Measurements from ENCODE around the gene B3GAT3.

GRCh38 chr11:62621027-62621566 lies 689 bp downstream of the B3GAT3 start:
- TF ChIP-seq, protein P1, sequence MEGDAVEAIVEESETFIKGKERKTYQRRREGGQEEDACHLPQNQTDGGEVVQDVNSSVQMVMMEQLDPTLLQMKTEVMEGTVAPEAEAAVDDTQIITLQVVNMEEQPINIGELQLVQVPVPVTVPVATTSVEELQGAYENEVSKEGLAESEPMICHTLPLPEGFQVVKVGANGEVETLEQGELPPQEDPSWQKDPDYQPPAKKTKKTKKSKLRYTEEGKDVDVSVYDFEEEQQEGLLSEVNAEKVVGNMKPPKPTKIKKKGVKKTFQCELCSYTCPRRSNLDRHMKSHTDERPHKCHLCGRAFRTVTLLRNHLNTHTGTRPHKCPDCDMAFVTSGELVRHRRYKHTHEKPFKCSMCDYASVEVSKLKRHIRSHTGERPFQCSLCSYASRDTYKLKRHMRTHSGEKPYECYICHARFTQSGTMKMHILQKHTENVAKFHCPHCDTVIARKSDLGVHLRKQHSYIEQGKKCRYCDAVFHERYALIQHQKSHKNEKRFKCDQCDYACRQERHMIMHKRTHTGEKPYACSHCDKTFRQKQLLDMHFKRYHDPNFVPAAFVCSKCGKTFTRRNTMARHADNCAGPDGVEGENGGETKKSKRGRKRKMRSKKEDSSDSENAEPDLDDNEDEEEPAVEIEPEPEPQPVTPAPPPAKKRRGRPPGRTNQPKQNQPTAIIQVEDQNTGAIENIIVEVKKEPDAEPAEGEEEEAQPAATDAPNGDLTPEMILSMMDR (IDR thresholded peaks at IDR 0.05; ENCODE audit: insufficient read depth, low read length, poor library complexity, severe bottlenecking), result no peak
- TF ChIP-seq EZH2phosphoT487 (conservative IDR thresholded peaks at IDR 0.05; ENCODE audit: low read length), result no peak

All from SU-DHL-6 (cell line).